Kasumi-1 (cell line): Measurements from ENCODE around the gene BCL11A.

Experiments used
- DNase-seq, 2 experiments: peaks; one replicate each; lab custom pipeline; 2025; lab: John Stamatoyannopoulos, UW

BCL11A gene

DNA sequence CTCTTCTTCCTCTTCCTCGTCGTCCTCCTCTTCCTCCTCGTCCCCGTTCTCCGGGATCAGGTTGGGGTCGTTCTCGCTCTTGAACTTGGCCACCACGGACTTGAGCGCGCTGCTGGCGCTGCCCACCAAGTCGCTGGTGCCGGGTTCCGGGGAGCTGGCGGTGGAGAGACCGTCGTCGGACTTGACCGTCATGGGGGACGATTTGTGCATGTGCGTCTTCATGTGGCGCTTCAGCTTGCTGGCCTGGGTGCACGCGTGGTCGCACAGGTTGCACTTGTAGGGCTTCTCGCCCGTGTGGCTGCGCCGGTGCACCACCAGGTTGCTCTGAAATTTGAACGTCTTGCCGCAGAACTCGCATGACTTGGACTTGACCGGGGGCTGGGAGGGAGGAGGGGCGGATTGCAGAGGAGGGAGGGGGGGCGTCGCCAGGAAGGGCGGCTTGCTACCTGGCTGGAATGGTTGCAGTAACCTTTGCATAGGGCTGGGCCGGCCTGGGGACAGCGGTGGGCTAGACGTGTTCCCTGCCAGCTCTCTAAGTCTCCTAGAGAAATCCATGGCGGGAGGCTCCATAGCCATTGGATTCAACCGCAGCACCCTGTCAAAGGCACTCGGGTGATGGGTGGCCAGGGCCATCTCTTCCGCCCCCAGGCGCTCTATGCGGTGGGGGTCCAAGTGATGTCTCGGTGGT lies 91.9 kb downstream of the BCL11A start:
- DNase-seq: no peak

- DNase-seq: no peak
Observed at GRCh38 chr2:60460577-60461420, 92.7 kb downstream of the BCL11A start.

DNA sequence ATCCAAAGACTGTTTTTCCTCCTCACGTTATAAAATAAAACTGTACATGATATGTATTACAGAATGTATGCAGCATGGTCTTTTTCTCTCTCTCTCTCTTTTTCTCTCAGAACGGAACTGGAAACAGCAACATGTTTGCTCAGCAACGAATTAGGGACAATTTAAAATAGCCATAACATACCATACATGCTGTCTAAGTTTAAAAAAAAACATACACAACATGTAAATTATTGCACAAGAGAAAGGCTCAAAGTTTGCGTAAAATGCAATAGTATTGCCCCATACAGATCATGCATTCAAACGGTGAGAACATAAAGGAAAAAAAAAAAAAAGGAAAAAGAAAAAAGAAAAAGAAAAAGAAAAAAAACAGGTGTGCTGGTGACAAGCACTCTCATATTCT lies 93.6 kb downstream of the BCL11A start:
- DNase-seq: no peak

- no peak for DNase-seq
Observed at GRCh38 chr2:60456115-60456770, 97.2 kb downstream of the BCL11A start.

GRCh38 chr2:60453872-60454271 lies 99.6 kb downstream of the BCL11A start:
- DNase-seq: no peak

GRCh38 chr2:60453301-60453700 lies 100.2 kb downstream of the BCL11A start:
- no peak for DNase-seq

DNA sequence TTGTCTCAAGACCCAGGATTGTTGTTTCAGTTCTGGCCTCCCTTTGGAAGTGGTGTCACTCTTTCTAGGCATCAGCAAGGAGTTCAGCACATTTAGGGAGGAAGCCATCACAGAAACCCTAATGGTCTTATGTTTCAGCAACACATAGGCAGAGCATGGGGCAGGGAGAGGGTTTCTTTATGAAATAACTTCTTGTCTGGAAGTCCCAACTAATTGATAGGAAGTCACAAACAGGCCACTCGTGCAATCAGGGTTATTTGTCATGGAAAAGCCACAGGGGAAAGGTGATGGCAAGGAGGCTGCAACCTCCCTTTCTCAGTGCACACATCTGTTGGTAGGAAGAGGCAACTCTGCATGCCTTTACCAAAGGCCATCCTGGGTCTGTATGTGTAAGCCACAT lies 103.0 kb downstream of the BCL11A start:
- DNase-seq: no peak

GRCh38 chr2:60447943-60448342 lies 105.5 kb downstream of the BCL11A start:
- no peak for DNase-seq

DNA sequence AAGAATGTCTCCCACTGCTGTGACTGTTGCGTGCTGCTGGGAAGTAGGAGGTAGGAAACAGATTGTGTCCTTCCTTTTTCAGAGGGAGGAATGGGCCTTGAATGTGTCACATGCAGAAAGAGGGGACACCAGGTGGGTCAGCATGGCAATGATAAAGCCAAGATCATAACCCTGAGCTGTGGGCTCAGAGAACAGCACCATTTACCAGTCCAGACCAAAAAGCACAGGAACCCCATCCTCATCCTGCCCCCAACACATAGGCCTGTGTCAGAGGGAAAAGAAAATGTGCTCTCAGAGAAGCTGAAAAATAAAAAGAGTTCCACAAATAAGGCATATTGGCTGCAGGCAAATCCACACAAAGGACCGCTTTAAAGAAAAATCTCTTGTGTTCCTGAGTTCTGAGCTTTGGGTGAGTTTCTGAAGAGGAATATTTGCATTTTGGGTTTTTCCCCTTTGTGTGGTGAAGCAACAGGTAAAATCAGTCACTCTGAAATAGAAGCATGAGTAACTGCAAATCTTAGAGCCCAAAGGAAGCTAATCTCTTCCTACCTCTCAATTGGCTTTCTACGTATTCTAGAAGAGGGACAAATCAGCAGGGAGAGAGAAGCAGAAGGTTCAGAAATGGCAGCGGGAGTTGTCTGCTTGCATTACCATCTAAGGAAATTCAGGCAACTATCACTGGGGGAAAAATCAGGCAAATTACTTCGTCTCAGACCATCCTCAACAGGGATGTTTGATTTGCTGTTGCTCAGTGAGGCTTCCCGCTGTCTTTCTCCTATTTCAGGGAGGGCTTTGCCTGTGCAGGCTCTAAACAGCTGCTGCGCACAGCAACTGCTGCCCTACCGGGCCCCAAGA lies 106.8 kb downstream of the BCL11A start:
- DNase-seq: no peak

GRCh38 chr2:60445684-60446179 lies 107.7 kb downstream of the BCL11A start:
- no peak for DNase-seq

- DNase-seq: no peak
Observed at GRCh38 chr2:60442608-60443007, 110.8 kb downstream of the BCL11A start.

- DNase-seq: no peak
Observed at GRCh38 chr2:60441800-60442199, 111.7 kb downstream of the BCL11A start.

DNA sequence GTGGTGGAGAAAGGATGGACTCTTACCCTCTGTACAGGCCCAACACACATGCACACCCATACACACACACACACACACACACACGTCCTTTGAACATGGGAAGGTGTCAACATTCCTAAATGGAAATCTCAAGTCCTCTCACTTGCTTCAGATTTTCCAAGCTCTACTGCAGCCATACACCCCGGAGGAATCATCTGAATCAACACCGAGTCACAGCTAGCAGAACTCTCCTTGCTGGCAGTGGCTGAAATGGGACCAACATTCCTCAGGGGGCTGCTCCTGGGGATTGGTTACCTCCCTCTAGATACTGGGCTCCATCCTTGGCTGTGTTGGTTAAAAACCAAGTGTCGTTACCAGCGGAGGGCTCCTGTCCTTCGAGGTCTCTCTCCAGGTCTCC lies 112.7 kb downstream of the BCL11A start:
- DNase-seq: no peak

DNA sequence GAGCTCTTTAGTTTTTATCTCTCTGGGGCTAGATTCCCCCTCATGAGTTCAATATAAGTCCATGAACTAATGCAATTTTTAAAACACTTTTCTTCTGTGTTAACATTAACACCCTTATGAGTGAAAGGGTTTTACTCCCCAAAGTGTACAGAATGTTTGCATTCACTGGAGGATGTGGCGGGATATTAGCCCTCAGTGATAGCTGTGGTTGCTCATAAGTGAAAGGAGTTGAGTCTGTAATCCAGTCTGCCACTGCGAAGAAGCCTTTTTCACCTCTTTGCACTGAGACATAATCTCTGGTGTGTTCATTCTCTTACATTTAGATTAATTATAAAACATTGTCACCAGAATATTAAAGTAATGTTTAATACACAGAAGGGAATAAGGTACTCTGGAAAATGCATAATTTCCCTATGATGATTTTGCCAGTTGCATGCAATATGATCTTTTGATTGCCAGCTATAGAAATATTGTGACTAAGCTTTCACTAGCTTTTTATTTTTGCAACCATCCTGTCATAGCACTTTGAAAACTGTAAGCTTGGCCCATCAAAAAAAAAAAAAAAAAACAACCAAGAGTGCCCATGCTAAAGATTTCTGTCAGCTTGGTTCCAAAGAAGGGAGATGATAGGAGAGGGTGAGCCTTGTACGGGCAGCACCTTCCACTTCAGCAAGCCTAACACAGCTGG lies 113.2 kb downstream of the BCL11A start:
- no peak for DNase-seq

- DNase-seq: peak; percentile 96 to 97
Observed at GRCh38 chr2:60439219-60439974, 114.1 kb downstream of the BCL11A start.

DNA sequence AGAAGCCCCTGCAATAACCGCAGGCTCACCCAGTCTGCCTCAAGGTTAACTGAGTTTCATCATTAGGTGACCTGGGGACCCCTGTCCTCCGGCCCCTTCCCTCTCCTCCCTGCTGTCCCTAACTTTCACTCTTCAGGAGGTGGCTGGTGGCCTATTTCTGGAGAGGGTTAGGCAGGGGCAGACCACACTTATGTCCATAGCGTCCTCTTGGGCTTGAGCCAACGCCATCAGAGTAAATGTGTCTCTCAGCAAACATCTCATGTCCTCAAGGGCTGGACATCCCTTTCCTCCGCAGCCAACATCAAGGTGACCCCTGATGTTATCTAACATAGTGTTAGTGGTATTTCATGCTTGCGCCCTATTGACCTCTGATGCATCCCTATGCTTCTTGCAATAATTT lies 114.8 kb downstream of the BCL11A start:
- no peak for DNase-seq

DNA sequence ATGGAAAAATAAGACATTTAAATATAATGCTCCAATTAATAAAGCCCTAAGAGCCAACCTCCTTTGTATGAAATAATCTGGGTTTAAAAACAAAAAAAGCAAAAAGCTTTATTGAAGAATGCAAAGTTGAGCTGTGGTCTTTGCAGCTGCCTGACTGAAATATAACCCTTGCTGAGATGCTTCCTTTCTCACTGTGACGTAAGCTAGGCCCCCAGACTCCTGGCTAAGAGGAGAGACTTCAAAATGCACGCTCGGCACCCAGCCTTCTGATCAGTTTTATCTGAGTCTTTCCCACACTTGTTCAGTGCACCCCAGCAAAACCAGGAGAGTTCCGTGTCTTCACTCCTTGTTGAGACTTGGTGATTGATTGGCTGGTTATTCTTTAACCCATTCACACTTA lies 115.3 kb downstream of the BCL11A start:
- DNase-seq: no peak

- DNase-seq: no peak
Observed at GRCh38 chr2:60437080-60437696, 116.3 kb downstream of the BCL11A start.

- DNase-seq: no peak
Observed at GRCh38 chr2:60433018-60433596, 120.3 kb downstream of the BCL11A start.
